Measurements from ENCODE around the gene SHC4. TPM values are rescaled to one million over a fixed set of nuclear protein-coding genes. Genes with fewer than 3 reads are reported as not detected.
"Not testable (repeated sequence)": the region's sequence is repeated elsewhere in the genome, so short reads cannot be mapped to it uniquely, and the experiment has no call there.

The SHC4 gene
- total RNA-seq, 1 donor from 2014 or later: 7.2 TPM

- Histone ChIP-seq H3K36me3 (no peaks in the 10 kb centered on the region), H3K9me3 (no peaks in the 10 kb centered on the region), H3K4me3 (no peak overlapping the region), H3K4me1 (no peaks in the 10 kb centered on the region), H3K27me3 (no peaks in the 10 kb centered on the region), H3K27ac (no peak overlapping the region)
- no peak for DNase-seq (ENCODE audit: low spot score in 2 of 2)
- TF ChIP-seq CTCF (IDR thresholded peaks at IDR 0.05): no peak
- intact Hi-C loops (cut with DNase I): loop anchor here (5.0 kb wide), 1 partner anchor 439 kb away; no protein-coding TSS in a partner anchor
Measured at GRCh38 chr15:48795901-48796300, 167.8 kb downstream of the SHC4 start.

- Histone ChIP-seq H3K27me3 (no peaks in the 10 kb centered on the region), H3K27ac (no peak overlapping the region), H3K4me1 (no peaks in the 10 kb centered on the region), H3K36me3 (no peaks in the 10 kb centered on the region), H3K9me3 (no peaks in the 10 kb centered on the region), H3K4me3 (no peak overlapping the region)
- intact Hi-C loops (cut with DNase I): loop anchor here (5.0 kb wide), 1 partner anchor 437 kb away; no protein-coding TSS in a partner anchor
- TF ChIP-seq CTCF (IDR thresholded peaks at IDR 0.05): no peak
- no peak for DNase-seq (ENCODE audit: low spot score in 2 of 2)
Measured at GRCh38 chr15:48794697-48795134, 169.0 kb downstream of the SHC4 start.

GRCh38 chr15:48792408-48792807, 171.3 kb downstream of the SHC4 start:
- H3K36me3 ChIP-seq: no peaks in the 10 kb centered on the region
- DNase-seq (ENCODE audit: low spot score in 2 of 2): no peak
- intact Hi-C loops (cut with DNase I): no loop called here
- TF ChIP-seq CTCF (IDR thresholded peaks at IDR 0.05): no peak
- H3K27me3 ChIP-seq: no peaks in the 10 kb centered on the region
- no peaks in the 10 kb centered on the region for H3K9me3 ChIP-seq
- no peak overlapping the region for H3K27ac ChIP-seq
- no peak overlapping the region for H3K4me3 ChIP-seq
- H3K4me1 ChIP-seq: no peaks in the 10 kb centered on the region

GRCh38 chr15:48790466-48791115, 173.1 kb downstream of the SHC4 start:
- H3K9me3 ChIP-seq; H3K4me1 ChIP-seq; H3K36me3 ChIP-seq; DNase-seq (ENCODE audit: low spot score in 2 of 2); H3K27me3 ChIP-seq; H3K27ac ChIP-seq; intact Hi-C loops (cut with DNase I): not testable (repeated sequence)
- H3K4me3 ChIP-seq: peak overlapping the region in 1 of 2 donors; percentile 3

GRCh38 chr15:48785712-48786111, 178.0 kb downstream of the SHC4 start:
- Histone ChIP-seq H3K4me3 (no peak overlapping the region), H3K27me3 (no peaks in the 10 kb centered on the region), H3K36me3 (peaks cover 0 to 3% of the 10 kb centered on the region in 2 donors), H3K27ac (no peak overlapping the region), H3K9me3 (no peaks in the 10 kb centered on the region), H3K4me1 (peaks cover 0 to 5% of the 10 kb centered on the region in 2 donors)
- intact Hi-C loops (cut with DNase I): no loop called here
- no peak for TF ChIP-seq CTCF (IDR thresholded peaks at IDR 0.05)
- DNase-seq (ENCODE audit: low spot score in 2 of 2): no peak

- no peak for TF ChIP-seq CTCF (IDR thresholded peaks at IDR 0.05)
- intact Hi-C loops (cut with DNase I): no loop called here
- Histone ChIP-seq H3K27ac (peak overlapping the region in 1 of 2 donors; percentile 16), H3K9me3 (no peaks in the 10 kb centered on the region), H3K27me3 (no peaks in the 10 kb centered on the region), H3K36me3 (peaks cover 0 to 4% of the 10 kb centered on the region in 2 donors), H3K4me1 (peaks cover 0 to 5% of the 10 kb centered on the region in 2 donors), H3K4me3 (no peak overlapping the region)
- DNase-seq (ENCODE audit: low spot score in 2 of 2): no peak
Measured at GRCh38 chr15:48785195-48785594, 178.5 kb downstream of the SHC4 start.

All from ascending aorta (tissue), 2 donors.